Measurements from ENCODE around the gene SPINK6.

SPINK6 gene

GRCh38 chr5:148166550-148167283 lies 36.1 kb upstream of the SPINK6 start:
- no peak overlapping the region for H2BK120ac ChIP-seq (ENCODE audit: insufficient read depth, low read length, poor library complexity)
- H3K4me3 ChIP-seq (ENCODE audit: low read depth, low read length) = no peak overlapping the region
- H3K4me2 ChIP-seq (ENCODE audit: low read length) = no peak overlapping the region
- no peak overlapping the region for H4K8ac ChIP-seq (ENCODE audit: low read depth, low read length)
- no peak overlapping the region for H3K18ac ChIP-seq (ENCODE audit: low read length)
- no peak overlapping the region for H4K91ac ChIP-seq (ENCODE audit: low read depth, low read length)
- no peak overlapping the region for H2BK12ac ChIP-seq (ENCODE audit: low read length)
- H2AK5ac ChIP-seq (ENCODE audit: low read length) = no peak overlapping the region
- no peak overlapping the region for H2AFZ ChIP-seq (ENCODE audit: insufficient read depth, low read length, poor library complexity)
- no peak overlapping the region for H3K4ac ChIP-seq (ENCODE audit: low read depth, low read length)
- H3K79me2 ChIP-seq (ENCODE audit: control insufficient read depth, insufficient read depth, low read length, poor library complexity) = no peaks in the 10 kb centered on the region
- no peaks in the 10 kb centered on the region for H3K4me1 ChIP-seq (ENCODE audit: control insufficient read depth in 1 of 2, insufficient read depth in 2 of 2, low read length in 2 of 2)
- H3K79me1 ChIP-seq (ENCODE audit: low read length) = no peaks in the 10 kb centered on the region
- H3K9me3 ChIP-seq (ENCODE audit: insufficient read depth, low read depth, low read length) = no peaks in the 10 kb centered on the region
- no peaks in the 10 kb centered on the region for H3K36me3 ChIP-seq (ENCODE audit: control insufficient read depth in 1 of 2, insufficient read depth in 2 of 2, low read length in 2 of 2)
- no peak overlapping the region for H4K12ac ChIP-seq (ENCODE audit: low read depth, low read length)
- H3K23ac ChIP-seq (ENCODE audit: low read length) = no peak overlapping the region
- H3K27me3 ChIP-seq (ENCODE audit: insufficient read depth, low read length) = no peaks in the 10 kb centered on the region
- no peak overlapping the region for H3K14ac ChIP-seq (ENCODE audit: low read length)
- H3K9ac ChIP-seq (ENCODE audit: low read length) = no peak overlapping the region
- H2BK5ac ChIP-seq (ENCODE audit: low read depth, low read length, poor library complexity) = no peak overlapping the region
- no peak for DNase-seq
- no peak overlapping the region for H3K27ac ChIP-seq (ENCODE audit: low read depth, low read length)
- no CpG with 5 or more reads among the region's 4 CpGs for WGBS (ENCODE audit: extremely low coverage, insufficient coverage, insufficient read length)

- no peaks in the 10 kb centered on the region for H3K79me1 ChIP-seq (ENCODE audit: low read length)
- H2AK5ac ChIP-seq (ENCODE audit: low read length) = no peak within 1 kb of the TSS
- no peak within 1 kb of the TSS for H3K4ac ChIP-seq (ENCODE audit: low read depth, low read length)
- no peak within 1 kb of the TSS for H2BK120ac ChIP-seq (ENCODE audit: insufficient read depth, low read length, poor library complexity)
- H3K4me1 ChIP-seq (ENCODE audit: control insufficient read depth in 1 of 2, insufficient read depth in 2 of 2, low read length in 2 of 2) = no peaks in the 10 kb centered on the region
- H3K14ac ChIP-seq (ENCODE audit: low read length) = no peak within 1 kb of the TSS
- no peaks in the 10 kb centered on the region for H3K9me3 ChIP-seq (ENCODE audit: insufficient read depth, low read depth, low read length)
- H3K9ac ChIP-seq (ENCODE audit: low read length) = no peak within 1 kb of the TSS
- no peak within 1 kb of the TSS for H3K23ac ChIP-seq (ENCODE audit: low read length)
- no peak within 1 kb of the TSS for H3K18ac ChIP-seq (ENCODE audit: low read length)
- H3K79me2 ChIP-seq (ENCODE audit: control insufficient read depth, insufficient read depth, low read length, poor library complexity) = no peaks in the 10 kb centered on the region
- no peak for DNase-seq
- H4K8ac ChIP-seq (ENCODE audit: low read depth, low read length) = no peak within 1 kb of the TSS
- H3K36me3 ChIP-seq (ENCODE audit: control insufficient read depth in 1 of 2, insufficient read depth in 2 of 2, low read length in 2 of 2) = no peaks in the 10 kb centered on the region
- H2AFZ ChIP-seq (ENCODE audit: insufficient read depth, low read length, poor library complexity) = no peak within 1 kb of the TSS
- no peak within 1 kb of the TSS for H4K12ac ChIP-seq (ENCODE audit: low read depth, low read length)
- no peak within 1 kb of the TSS for H4K91ac ChIP-seq (ENCODE audit: low read depth, low read length)
- H3K4me3 ChIP-seq (ENCODE audit: low read depth, low read length) = no peak within 1 kb of the TSS
- H3K27me3 ChIP-seq (ENCODE audit: insufficient read depth, low read length) = no peaks in the 10 kb centered on the region
- WGBS (ENCODE audit: extremely low coverage, insufficient coverage, insufficient read length) = no CpG with 5 or more reads among the region's 1 CpG
- no peak within 1 kb of the TSS for H3K4me2 ChIP-seq (ENCODE audit: low read length)
- H3K27ac ChIP-seq (ENCODE audit: low read depth, low read length) = no peak within 1 kb of the TSS
- no peak within 1 kb of the TSS for H2BK12ac ChIP-seq (ENCODE audit: low read length)
- no peak within 1 kb of the TSS for H2BK5ac ChIP-seq (ENCODE audit: low read depth, low read length, poor library complexity)
Measured at GRCh38 chr5:148168246-148168645, 34.6 kb upstream of the SPINK6 start, which contains the start of gene SPINK14. SPINK14 (plus strand) TSS chr5:148168546; CDS start chr5:148169733, 1,187 bp downstream.

DNA sequence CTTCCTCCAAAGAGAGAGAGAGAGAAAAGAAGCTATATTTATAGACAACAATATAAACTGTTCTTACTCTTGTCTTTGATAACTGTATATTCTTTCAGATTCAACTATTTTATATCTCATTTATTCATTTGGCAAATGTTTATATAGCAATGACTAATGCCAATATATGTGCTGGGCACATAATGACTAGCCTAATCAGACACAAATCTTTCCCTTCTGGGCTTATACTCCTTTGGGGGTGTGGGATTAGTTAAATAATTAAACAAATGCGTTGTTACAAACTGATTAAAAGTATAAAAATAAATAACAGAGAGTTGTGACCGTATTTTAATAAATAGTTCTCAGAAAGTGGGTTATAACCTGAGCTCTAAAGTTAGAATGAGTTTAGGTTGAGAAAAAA lies 30.5 kb upstream of the SPINK6 start:
- WGBS (ENCODE audit: extremely low coverage, insufficient coverage, insufficient read length) = no CpG with 5 or more reads among the region's 2 CpGs
- Histone ChIP-seq H2BK12ac (ENCODE audit: low read length) (no peak overlapping the region), H2AK5ac (ENCODE audit: low read length) (no peak overlapping the region), H3K27me3 (ENCODE audit: insufficient read depth, low read length) (no peaks in the 10 kb centered on the region), H3K4ac (ENCODE audit: low read depth, low read length) (no peak overlapping the region), H3K4me2 (ENCODE audit: low read length) (no peak overlapping the region), H4K91ac (ENCODE audit: low read depth, low read length) (no peak overlapping the region), H3K79me2 (ENCODE audit: control insufficient read depth, insufficient read depth, low read length, poor library complexity) (no peaks in the 10 kb centered on the region), H4K8ac (ENCODE audit: low read depth, low read length) (no peak overlapping the region), H3K14ac (ENCODE audit: low read length) (no peak overlapping the region), H2BK120ac (ENCODE audit: insufficient read depth, low read length, poor library complexity) (no peak overlapping the region), H3K18ac (ENCODE audit: low read length) (no peak overlapping the region), H3K9me3 (ENCODE audit: insufficient read depth, low read depth, low read length) (no peaks in the 10 kb centered on the region), H3K9ac (ENCODE audit: low read length) (no peak overlapping the region), H3K27ac (ENCODE audit: low read depth, low read length) (no peak overlapping the region), H4K12ac (ENCODE audit: low read depth, low read length) (no peak overlapping the region), H3K36me3 (ENCODE audit: control insufficient read depth in 1 of 2, insufficient read depth in 2 of 2, low read length in 2 of 2) (no peaks in the 10 kb centered on the region), H2BK5ac (ENCODE audit: low read depth, low read length, poor library complexity) (no peak overlapping the region), H3K23ac (ENCODE audit: low read length) (no peak overlapping the region), H3K79me1 (ENCODE audit: low read length) (no peaks in the 10 kb centered on the region), H3K4me3 (ENCODE audit: low read depth, low read length) (no peak overlapping the region), H3K4me1 (ENCODE audit: control insufficient read depth in 1 of 2, insufficient read depth in 2 of 2, low read length in 2 of 2) (no peaks in the 10 kb centered on the region), H2AFZ (ENCODE audit: insufficient read depth, low read length, poor library complexity) (no peak overlapping the region)
- no peak for DNase-seq

DNA sequence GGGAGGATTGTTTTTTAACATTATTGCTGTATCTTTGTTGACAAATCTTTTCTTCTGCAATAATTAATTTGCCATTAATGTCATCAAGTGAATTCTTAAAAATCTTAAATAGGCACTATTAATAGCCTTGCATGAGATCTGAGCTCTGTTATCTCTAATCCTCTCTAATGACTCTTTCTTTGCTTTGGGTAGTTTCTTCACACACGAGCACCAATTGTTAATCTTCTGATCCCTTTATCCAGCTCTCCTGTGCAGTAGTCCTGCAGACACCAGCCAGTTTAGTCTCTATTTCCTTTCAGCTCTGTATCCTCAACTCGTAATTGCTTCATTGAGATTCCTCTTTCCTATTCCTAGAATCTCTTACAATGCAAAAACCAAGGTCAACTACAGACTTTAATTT lies 26.4 kb upstream of the SPINK6 start:
- Histone ChIP-seq H4K12ac (ENCODE audit: low read depth, low read length) (no peak overlapping the region), H2BK12ac (ENCODE audit: low read length) (no peak overlapping the region), H3K36me3 (ENCODE audit: control insufficient read depth in 1 of 2, insufficient read depth in 2 of 2, low read length in 2 of 2) (no peaks in the 10 kb centered on the region), H3K27ac (ENCODE audit: low read depth, low read length) (no peak overlapping the region), H3K4me3 (ENCODE audit: low read depth, low read length) (no peak overlapping the region), H3K79me1 (ENCODE audit: low read length) (no peaks in the 10 kb centered on the region), H3K23ac (ENCODE audit: low read length) (no peak overlapping the region), H3K18ac (ENCODE audit: low read length) (no peak overlapping the region), H2AK5ac (ENCODE audit: low read length) (no peak overlapping the region), H3K14ac (ENCODE audit: low read length) (no peak overlapping the region), H3K4ac (ENCODE audit: low read depth, low read length) (no peak overlapping the region), H3K27me3 (ENCODE audit: insufficient read depth, low read length) (no peaks in the 10 kb centered on the region), H3K9me3 (ENCODE audit: insufficient read depth, low read depth, low read length) (no peaks in the 10 kb centered on the region), H3K4me1 (ENCODE audit: control insufficient read depth in 1 of 2, insufficient read depth in 2 of 2, low read length in 2 of 2) (no peaks in the 10 kb centered on the region), H3K4me2 (ENCODE audit: low read length) (no peak overlapping the region), H4K8ac (ENCODE audit: low read depth, low read length) (no peak overlapping the region), H2BK120ac (ENCODE audit: insufficient read depth, low read length, poor library complexity) (no peak overlapping the region), H4K91ac (ENCODE audit: low read depth, low read length) (no peak overlapping the region), H2AFZ (ENCODE audit: insufficient read depth, low read length, poor library complexity) (no peak overlapping the region), H3K9ac (ENCODE audit: low read length) (no peak overlapping the region), H3K79me2 (ENCODE audit: control insufficient read depth, insufficient read depth, low read length, poor library complexity) (no peaks in the 10 kb centered on the region), H2BK5ac (ENCODE audit: low read depth, low read length, poor library complexity) (no peak overlapping the region)
- DNase-seq = no peak
- WGBS (ENCODE audit: extremely low coverage, insufficient coverage, insufficient read length) = no CpG with 5 or more reads among the region's 2 CpGs

Measured in trophoblast cell (in vitro differentiated cells and primary cell).